ENCODE measurements around the gene EDIL3.
"Not testable (repeated sequence)": the region's sequence is repeated elsewhere in the genome, so short reads cannot be mapped to it uniquely, and the experiment has no call there.

DNA sequence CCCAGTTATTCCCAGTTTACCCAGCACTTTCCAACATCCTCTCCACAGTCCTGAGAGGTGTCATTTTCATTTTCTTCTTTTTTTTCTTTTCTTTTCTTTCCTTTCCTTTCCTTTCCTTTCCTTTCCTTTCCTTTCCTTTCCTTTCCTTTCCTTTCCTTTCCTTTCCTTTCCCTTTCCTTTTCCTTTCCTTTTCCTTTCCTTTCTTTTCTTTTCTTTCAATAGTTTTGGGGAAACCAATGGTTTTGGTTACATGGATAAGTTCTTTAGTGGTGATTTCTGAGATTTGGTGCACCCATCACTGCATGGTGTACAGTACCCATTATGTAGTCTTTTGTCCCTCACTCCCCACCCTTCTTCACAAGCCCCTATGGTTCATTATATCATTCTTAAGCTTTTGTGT, 224.0 kb downstream of the EDIL3 start:
- TF ChIP-seq, protein P1, sequence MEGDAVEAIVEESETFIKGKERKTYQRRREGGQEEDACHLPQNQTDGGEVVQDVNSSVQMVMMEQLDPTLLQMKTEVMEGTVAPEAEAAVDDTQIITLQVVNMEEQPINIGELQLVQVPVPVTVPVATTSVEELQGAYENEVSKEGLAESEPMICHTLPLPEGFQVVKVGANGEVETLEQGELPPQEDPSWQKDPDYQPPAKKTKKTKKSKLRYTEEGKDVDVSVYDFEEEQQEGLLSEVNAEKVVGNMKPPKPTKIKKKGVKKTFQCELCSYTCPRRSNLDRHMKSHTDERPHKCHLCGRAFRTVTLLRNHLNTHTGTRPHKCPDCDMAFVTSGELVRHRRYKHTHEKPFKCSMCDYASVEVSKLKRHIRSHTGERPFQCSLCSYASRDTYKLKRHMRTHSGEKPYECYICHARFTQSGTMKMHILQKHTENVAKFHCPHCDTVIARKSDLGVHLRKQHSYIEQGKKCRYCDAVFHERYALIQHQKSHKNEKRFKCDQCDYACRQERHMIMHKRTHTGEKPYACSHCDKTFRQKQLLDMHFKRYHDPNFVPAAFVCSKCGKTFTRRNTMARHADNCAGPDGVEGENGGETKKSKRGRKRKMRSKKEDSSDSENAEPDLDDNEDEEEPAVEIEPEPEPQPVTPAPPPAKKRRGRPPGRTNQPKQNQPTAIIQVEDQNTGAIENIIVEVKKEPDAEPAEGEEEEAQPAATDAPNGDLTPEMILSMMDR (conservative IDR thresholded peaks at IDR 0.05), result not testable (repeated sequence)
- not testable (repeated sequence) for TF ChIP-seq EZH2 (IDR thresholded peaks at IDR 0.05; ENCODE audit: low read depth)
